Lower leg skin (tissue), 3 donors: ENCODE data around the gene GBP3.
"Not testable (repeated sequence)": the region's sequence is repeated elsewhere in the genome, so short reads cannot be mapped to it uniquely, and the experiment has no call there.

Experiments
- POLR2A ChIP-seq, 2 donors: fragments of 450-650 bp; IDR thresholded peaks; one replicate each; pipeline ENCODE4 v1.6.1; 2016 to 2017; ENCODE audit warnings: antibody characterized with exemption in 2 of 2, mild to moderate bottlenecking in 1 of 2, moderate library complexity in 1 of 2
- TF ChIP-seq, protein P1 (sequence below), 3 donors: fragments of 450-650 bp; IDR thresholded peaks; one replicate each; pipeline ENCODE4 v1.5.1; 2016; ENCODE audit warnings: antibody characterized with exemption in 3 of 3, mild to moderate bottlenecking in 3 of 3, moderate library complexity in 2 of 3

DNA sequence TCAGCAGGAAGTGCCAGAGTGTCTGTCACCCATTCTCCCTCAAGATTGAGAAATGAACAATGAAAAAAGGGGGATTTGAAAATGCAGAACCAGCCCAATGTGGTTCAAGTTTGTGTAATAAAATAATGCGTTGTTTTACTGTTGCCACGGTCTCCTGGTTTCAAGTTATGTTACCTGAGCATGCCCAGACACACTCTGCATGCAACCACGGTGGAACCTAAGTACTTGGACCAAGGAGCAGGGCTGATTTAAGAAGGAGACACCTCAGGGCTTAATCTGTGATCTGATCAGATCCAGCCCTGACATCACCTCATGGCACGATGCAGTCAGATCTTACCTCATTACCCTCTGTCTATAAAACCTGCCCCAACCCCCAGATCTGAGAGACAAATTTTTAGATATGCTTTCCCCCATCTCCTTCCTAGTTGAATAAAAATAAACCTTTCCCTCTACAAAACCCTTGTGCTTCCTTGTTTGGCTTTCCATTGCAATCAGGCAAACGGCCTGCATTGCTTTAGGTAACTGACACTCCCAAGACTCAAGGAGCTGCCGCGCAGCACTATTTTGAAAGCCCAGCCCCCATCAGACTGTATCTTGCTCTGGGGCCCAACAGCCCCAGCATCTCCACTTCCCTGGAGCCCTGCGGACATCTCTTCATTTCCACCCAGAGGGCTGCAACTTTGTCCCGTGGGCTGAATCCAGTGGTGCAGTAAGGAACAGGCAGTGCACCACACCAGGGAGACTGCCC is 27.4 kb upstream of the GBP3 start:
- TF ChIP-seq, protein P1, sequence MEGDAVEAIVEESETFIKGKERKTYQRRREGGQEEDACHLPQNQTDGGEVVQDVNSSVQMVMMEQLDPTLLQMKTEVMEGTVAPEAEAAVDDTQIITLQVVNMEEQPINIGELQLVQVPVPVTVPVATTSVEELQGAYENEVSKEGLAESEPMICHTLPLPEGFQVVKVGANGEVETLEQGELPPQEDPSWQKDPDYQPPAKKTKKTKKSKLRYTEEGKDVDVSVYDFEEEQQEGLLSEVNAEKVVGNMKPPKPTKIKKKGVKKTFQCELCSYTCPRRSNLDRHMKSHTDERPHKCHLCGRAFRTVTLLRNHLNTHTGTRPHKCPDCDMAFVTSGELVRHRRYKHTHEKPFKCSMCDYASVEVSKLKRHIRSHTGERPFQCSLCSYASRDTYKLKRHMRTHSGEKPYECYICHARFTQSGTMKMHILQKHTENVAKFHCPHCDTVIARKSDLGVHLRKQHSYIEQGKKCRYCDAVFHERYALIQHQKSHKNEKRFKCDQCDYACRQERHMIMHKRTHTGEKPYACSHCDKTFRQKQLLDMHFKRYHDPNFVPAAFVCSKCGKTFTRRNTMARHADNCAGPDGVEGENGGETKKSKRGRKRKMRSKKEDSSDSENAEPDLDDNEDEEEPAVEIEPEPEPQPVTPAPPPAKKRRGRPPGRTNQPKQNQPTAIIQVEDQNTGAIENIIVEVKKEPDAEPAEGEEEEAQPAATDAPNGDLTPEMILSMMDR (IDR thresholded peaks at IDR 0.05) = not testable (repeated sequence)
- not testable (repeated sequence) for TF ChIP-seq POLR2A (IDR thresholded peaks at IDR 0.05)
